Stomach (tissue), 4 donors: ENCODE data around the gene STRIP2.

Source experiments
- POLR2A ChIP-seq, 4 donors: fragments of 450-650 bp; IDR thresholded peaks; one replicate each; pipeline ENCODE4 v1.6.1; 2016; ENCODE audit warnings: antibody characterized with exemption in 4 of 4, control low read depth in 2 of 4, mild to moderate bottlenecking in 1 of 4, moderate library complexity in 1 of 4
- POLR2AphosphoS5 ChIP-seq, 3 donors: sonication (generic); formaldehyde crosslinking; IDR thresholded peaks; one replicate each; pipeline ENCODE4 v1.6.1; 2016; ENCODE audit warnings: antibody characterized with exemption in 3 of 3
- TF ChIP-seq, protein P1 (sequence below), 7 experiments: fragments of 450-650 bp in 4 of 7; fragments of 200-600 bp in 3 of 7; sonication (generic) in 3 of 7; IDR thresholded peaks; one replicate each; pipeline ENCODE4 v1.5.1; 2016 to 2019; ENCODE audit warnings: antibody characterized with exemption in 7 of 7, control low read depth in 2 of 7, mild to moderate bottlenecking in 1 of 7

DNA sequence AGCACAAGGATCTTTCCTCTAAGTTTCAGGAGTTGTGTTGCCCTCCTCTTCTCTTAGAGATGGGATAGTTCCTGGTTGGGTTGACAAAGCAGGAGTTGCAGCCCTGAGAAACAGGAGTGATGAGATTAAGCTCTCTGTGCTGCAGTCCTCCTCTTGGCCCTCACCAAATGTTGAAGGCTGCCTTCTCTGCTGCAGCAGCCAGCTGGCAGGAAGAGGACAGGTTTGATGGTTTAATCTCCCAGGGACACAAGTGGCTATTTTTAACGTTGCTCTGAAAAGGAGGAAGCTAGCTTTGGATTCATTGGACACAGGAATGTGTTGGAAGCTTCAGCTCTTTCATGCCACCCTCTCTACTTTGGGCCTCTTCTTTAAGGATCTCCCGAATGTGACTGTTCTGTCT lies 9.4 kb downstream of the STRIP2 start:
- TF ChIP-seq, protein P1, sequence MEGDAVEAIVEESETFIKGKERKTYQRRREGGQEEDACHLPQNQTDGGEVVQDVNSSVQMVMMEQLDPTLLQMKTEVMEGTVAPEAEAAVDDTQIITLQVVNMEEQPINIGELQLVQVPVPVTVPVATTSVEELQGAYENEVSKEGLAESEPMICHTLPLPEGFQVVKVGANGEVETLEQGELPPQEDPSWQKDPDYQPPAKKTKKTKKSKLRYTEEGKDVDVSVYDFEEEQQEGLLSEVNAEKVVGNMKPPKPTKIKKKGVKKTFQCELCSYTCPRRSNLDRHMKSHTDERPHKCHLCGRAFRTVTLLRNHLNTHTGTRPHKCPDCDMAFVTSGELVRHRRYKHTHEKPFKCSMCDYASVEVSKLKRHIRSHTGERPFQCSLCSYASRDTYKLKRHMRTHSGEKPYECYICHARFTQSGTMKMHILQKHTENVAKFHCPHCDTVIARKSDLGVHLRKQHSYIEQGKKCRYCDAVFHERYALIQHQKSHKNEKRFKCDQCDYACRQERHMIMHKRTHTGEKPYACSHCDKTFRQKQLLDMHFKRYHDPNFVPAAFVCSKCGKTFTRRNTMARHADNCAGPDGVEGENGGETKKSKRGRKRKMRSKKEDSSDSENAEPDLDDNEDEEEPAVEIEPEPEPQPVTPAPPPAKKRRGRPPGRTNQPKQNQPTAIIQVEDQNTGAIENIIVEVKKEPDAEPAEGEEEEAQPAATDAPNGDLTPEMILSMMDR (IDR thresholded peaks at IDR 0.05): no peak
- TF ChIP-seq POLR2A (IDR thresholded peaks at IDR 0.05) (no peak), POLR2AphosphoS5 (IDR thresholded peaks at IDR 0.05) (no peak)
